NCI-H2107 treated with DMSO at 0.1 percent for 48 hours (cell line): ENCODE results near the gene ZNF543.

Experiments used
- DNase-seq: peaks from one replicate; lab custom pipeline; 2025; ENCODE audit not compliant: unreplicated experiment; lab: John Stamatoyannopoulos, UW

Gene ZNF543

DNA sequence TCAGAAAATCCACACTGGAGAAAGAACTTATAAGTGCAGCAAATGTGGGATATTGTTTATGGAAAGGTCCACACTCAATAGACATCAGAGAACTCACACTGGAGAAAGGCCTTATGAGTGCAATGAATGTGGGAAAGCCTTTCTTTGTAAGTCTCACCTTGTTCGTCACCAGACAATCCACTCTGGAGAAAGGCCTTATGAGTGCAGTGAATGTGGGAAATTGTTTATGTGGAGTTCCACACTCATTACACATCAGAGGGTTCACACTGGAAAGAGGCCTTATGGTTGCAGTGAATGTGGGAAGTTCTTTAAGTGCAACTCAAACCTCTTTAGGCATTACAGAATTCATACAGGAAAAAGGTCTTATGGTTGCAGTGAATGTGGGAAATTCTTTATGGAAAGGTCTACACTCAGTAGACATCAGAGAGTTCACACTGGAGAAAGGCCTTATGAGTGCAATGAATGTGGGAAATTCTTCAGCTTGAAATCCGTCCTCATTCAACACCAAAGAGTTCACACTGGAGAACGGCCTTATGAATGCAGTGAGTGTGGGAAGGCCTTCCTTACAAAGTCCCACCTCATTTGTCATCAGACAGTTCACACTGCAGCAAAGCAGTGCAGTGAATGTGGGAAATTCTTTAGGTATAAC is 57.4 kb downstream of the ZNF543 start:
- DNase-seq: no peak
